Neural progenitor cell (in vitro differentiated cells): ENCODE results near the gene GXYLT1.

Experiments
- CTCF ChIP-seq: fragments of 200-600 bp; sonication (generic); IDR thresholded peaks from 2 replicates; pipeline ENCODE4 v1.5.1; 2017; ENCODE audit warnings: antibody characterized with exemption, mild to moderate bottlenecking
- EZH2 ChIP-seq: fragments of 200-600 bp; sonication (generic); IDR thresholded peaks from 2 replicates; pipeline ENCODE4 v1.6.1; 2017; ENCODE audit warnings: antibody characterized with exemption, mild to moderate bottlenecking, moderate library complexity

GRCh38 chr12:42161529-42161928, 16.9 kb upstream of the GXYLT1 start:
- TF ChIP-seq EZH2 (no peak), CTCF (no peak)
